Mesendoderm (in vitro differentiated cells): ENCODE data around the gene NOLC1.

Experiments used
- DNase-seq: peaks from one replicate; pipeline ENCODE4 v3.0.0; 2013
- H2AK5ac ChIP-seq: 2 replicates; pipeline ENCODE4 v1.6.1; 2013; ENCODE audit warnings: low read length, inconsistent platforms
- H2BK120ac ChIP-seq: 2 replicates; pipeline ENCODE4 v1.6.1; 2013; ENCODE audit warnings: low read depth, mild to moderate bottlenecking, low read length, moderate library complexity, mixed read lengths
- H2BK15ac ChIP-seq: replicated peaks from 2 replicates; pipeline ENCODE4 v1.6.1; 2013; ENCODE audit warnings: low read depth, mild to moderate bottlenecking, moderate library complexity
- H2BK5ac ChIP-seq: 2 replicates; pipeline ENCODE4 v1.6.1; 2013; ENCODE audit warnings: low read length, inconsistent platforms
- H3K18ac ChIP-seq: 2 replicates; pipeline ENCODE4 v1.6.1; 2013; ENCODE audit warnings: mild to moderate bottlenecking, low read length, mixed read lengths
- H3K23ac ChIP-seq: one replicate; pipeline ENCODE4 v1.6.1; 2013; ENCODE audit warnings: low read length
- H3K27ac ChIP-seq: 2 replicates; pipeline ENCODE4 v1.5.1; 2013; ENCODE audit warnings: low read depth, mild to moderate bottlenecking, inconsistent platforms, low read length, moderate library complexity
- H3K27me3 ChIP-seq: 2 replicates; pipeline ENCODE4 v1.6.1; 2013; ENCODE audit warnings: low read length, control low read depth, mild to moderate bottlenecking, inconsistent platforms; ENCODE audit not compliant: insufficient read depth, poor library complexity
- H3K36me3 ChIP-seq: 2 replicates; pipeline ENCODE4 v1.6.1; 2013; ENCODE audit warnings: low read length, inconsistent platforms; ENCODE audit not compliant: control insufficient read depth, insufficient read depth
- H3K4ac ChIP-seq: one replicate; pipeline ENCODE4 v1.6.1; 2013; ENCODE audit warnings: low read depth, mild to moderate bottlenecking, low read length, moderate library complexity
- H3K4me1 ChIP-seq: 2 replicates; pipeline ENCODE4 v1.6.1; 2013; ENCODE audit warnings: low read depth, low read length, inconsistent platforms; ENCODE audit not compliant: control insufficient read depth
- H3K4me2 ChIP-seq: 2 replicates; pipeline ENCODE4 v1.6.1; 2013; ENCODE audit warnings: low read length
- H3K4me3 ChIP-seq: 2 replicates; pipeline ENCODE4 v1.5.1; 2013; ENCODE audit warnings: mild to moderate bottlenecking, low read length
- H3K56ac ChIP-seq: one replicate; pipeline ENCODE4 v1.6.1; 2013; ENCODE audit warnings: low read length
- H3K79me1 ChIP-seq: 2 replicates; pipeline ENCODE4 v1.6.1; 2013; ENCODE audit warnings: low read length, inconsistent platforms
- H3K79me2 ChIP-seq: 2 replicates; pipeline ENCODE4 v1.6.1; 2013; ENCODE audit warnings: mild to moderate bottlenecking, low read length; ENCODE audit not compliant: control insufficient read depth, insufficient read depth
- H3K9ac ChIP-seq: 2 replicates; pipeline ENCODE4 v1.6.1; 2013; ENCODE audit warnings: low read length, inconsistent platforms
- H4K5ac ChIP-seq: one replicate; pipeline ENCODE4 v1.6.1; 2013; ENCODE audit warnings: low read length
- H4K8ac ChIP-seq: one replicate; pipeline ENCODE4 v1.6.1; 2013; ENCODE audit warnings: low read depth, mild to moderate bottlenecking, control low read depth, low read length, moderate library complexity
- WGBS: extraction: QIAGEN DNeasy Blood & Tissue Kit; methylation state at CpG from one replicate; pipeline ENCODE4 v1.1.7; 2013; ENCODE audit warnings: low lambda C conversion rate, missing lambda C conversion rate; ENCODE audit not compliant: insufficient coverage; ENCODE audit errors: extremely low coverage; 5-methylcytosine and 5-hydroxymethylcytosine counted together

NOLC1 gene

DNA sequence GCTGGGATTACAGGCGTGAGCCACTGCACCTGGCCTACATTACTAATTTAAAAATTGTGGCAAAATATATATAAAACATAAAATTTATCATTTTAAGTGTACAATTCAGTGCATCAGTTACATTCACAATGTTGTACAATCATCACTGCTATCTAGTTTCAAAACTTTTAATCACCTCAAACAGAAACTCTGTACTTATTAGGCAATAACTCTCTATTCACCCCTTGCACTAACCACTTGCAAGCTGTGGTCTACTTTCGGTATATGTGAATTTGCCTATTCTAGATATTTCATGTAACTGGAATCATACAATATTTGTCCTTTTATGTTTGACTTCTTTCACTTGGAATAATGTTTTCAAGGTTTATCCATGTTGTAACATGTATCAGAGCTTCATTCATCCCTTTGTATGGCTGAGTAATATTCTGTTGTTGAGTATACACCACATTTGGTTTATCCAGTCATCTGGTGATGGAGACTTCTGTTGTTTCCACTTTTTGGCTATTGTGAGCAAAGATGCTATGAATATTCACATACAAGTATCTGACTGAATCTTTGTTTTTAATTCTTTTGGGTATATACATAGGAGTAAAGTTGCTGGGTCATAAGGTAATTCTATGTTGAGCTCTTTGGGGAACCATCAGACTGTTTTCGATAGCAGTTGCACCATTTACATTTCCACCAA lies 59.6 kb downstream of the NOLC1 start:
- DNase-seq = no peak
- H3K4me1 ChIP-seq = no peaks in the 10 kb centered on the region
- no peak overlapping the region for H4K5ac ChIP-seq
- H4K8ac ChIP-seq = no peak overlapping the region
- H3K23ac ChIP-seq = no peak overlapping the region
- no peaks in the 10 kb centered on the region for H3K79me1 ChIP-seq
- H3K4me3 ChIP-seq = no peak overlapping the region
- H3K27me3 ChIP-seq = no peaks in the 10 kb centered on the region
- WGBS = no CpG with 5 or more reads among the region's 3 CpGs
- H3K79me2 ChIP-seq = no peaks in the 10 kb centered on the region
- no peak overlapping the region for H3K27ac ChIP-seq
- H2AK5ac ChIP-seq = no peak overlapping the region
- H3K4ac ChIP-seq = no peak overlapping the region
- no peaks in the 10 kb centered on the region for H3K36me3 ChIP-seq
- no peak overlapping the region for H3K4me2 ChIP-seq
- H3K9ac ChIP-seq = no peak overlapping the region
- no peak overlapping the region for H2BK5ac ChIP-seq
- no peak overlapping the region for H2BK15ac ChIP-seq
- no peak overlapping the region for H2BK120ac ChIP-seq
- no peak overlapping the region for H3K56ac ChIP-seq
- H3K18ac ChIP-seq = no peak overlapping the region
